ES-I3 (cell line): ENCODE measurements around the gene ANKRD52.
A peak's percentile ranks its signal among the peaks of the same experiment; 100 is the strongest.

ENCODE experiments used
- H3K36me3 ChIP-seq: 2 replicates; pipeline ENCODE4 v1.6.1; 2013; ENCODE audit warnings: mild to moderate bottlenecking, low read length, control low read depth, moderate library complexity; ENCODE audit not compliant: insufficient read depth
- H3K4me1 ChIP-seq: 2 replicates; pipeline ENCODE4 v1.6.1; 2013; ENCODE audit warnings: mild to moderate bottlenecking, control low read depth, low read length; ENCODE audit not compliant: insufficient read depth
- H3K9ac ChIP-seq: 2 replicates; pipeline ENCODE4 v1.6.1; 2013; ENCODE audit warnings: low read depth, mild to moderate bottlenecking, low read length, moderate library complexity
- H3K9me3 ChIP-seq: 2 replicates; pipeline ENCODE4 v1.6.1; 2013; ENCODE audit warnings: mild to moderate bottlenecking, low read length, moderate library complexity; ENCODE audit not compliant: control insufficient read depth, insufficient read depth

The ANKRD52 gene

GRCh38 chr12:56221757-56222530 is 36.2 kb downstream of the ANKRD52 start, which contains the start of gene RNF41:
TSS of gene RNF41 (minus strand) at chr12:56221922. CDS start at chr12:56214047, 7,875 bp downstream.
- Histone ChIP-seq H3K9ac (peak within 1 kb of the TSS; percentile 77), H3K9me3 (no peaks in the 10 kb centered on the region), H3K36me3 (no peaks in the 10 kb centered on the region), H3K4me1 (peaks cover 3% of the 10 kb centered on the region; the same call in 1 of the 2 replicates)

DNA sequence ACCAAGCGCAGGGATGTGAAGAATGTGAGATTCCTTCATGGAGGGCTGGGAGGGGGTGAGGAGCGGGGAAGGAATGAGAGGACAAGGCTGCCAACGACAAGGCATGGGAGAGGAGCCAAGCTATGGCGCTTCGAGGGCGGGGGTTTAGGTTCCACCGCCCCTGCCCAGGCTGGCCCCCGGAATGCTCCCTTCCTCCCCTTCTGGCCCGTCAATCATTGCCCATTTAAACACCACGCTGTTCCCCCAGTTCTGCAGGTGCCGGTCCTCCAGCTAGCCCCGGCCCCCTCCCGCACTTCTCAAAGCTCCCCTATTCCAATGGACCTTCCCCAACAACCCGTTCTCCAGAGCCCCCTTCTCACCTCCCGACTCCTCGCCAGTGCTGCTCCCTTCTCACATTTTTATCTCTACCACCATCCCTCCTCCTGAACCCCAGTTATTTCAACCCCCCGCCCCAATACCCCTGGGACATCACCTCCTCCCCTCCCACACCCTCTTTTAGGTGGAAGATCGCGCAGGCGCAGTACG is 36.9 kb downstream of the ANKRD52 start:
- no peaks in the 10 kb centered on the region for H3K9me3 ChIP-seq
- H3K4me1 ChIP-seq, result peaks cover 3% of the 10 kb centered on the region; the same call in 1 of the 2 replicates
- 0 out of 2 replicates have a peak, but pooled peaks cover 3% of the 10 kb centered on the region for H3K36me3 ChIP-seq
- H3K9ac ChIP-seq, result peak overlapping the region; percentile 77

DNA sequence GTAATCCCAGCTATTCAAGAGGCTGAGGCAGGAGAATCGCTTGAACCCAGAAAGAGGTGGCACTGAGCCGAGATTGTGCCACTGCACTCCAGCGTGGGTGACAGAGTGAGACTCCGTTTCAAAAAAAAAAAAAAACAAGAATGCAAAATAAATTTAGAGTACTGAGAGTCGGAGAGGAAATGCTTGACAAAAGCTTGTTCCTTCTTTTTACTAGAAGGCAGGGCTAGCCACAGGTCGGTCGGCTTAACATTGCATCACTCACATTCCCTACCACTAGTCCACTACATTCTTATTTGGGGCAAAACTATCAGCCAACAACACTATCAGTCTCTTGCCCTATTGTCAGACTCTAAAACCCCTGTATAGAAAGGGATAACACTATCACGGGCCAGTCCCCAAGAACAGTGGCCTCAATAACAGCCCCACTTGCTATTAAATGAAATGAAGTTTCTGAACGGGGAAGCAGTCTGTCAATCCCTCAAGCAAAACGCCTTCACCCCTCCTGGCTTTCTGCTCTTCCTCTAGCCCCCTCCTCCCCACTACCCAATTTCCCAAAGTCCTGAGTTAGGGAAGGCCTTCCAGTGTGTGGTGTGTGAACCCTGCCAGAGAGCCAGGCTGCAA is 37.5 kb downstream of the ANKRD52 start:
- H3K9ac ChIP-seq, result peak overlapping the region; percentile 77
- no peaks in the 10 kb centered on the region for H3K9me3 ChIP-seq
- H3K36me3 ChIP-seq, result 0 out of 2 replicates have a peak, but pooled peaks cover 4% of the 10 kb centered on the region

GRCh38 chr12:56219840-56220239 is 38.3 kb downstream of the ANKRD52 start:
- peaks cover 2% of the 10 kb centered on the region; the same call in 1 of the 2 replicates for H3K4me1 ChIP-seq
- no peaks in the 10 kb centered on the region for H3K9me3 ChIP-seq
- no peak overlapping the region for H3K9ac ChIP-seq
- H3K36me3 ChIP-seq, result peaks cover 7% of the 10 kb centered on the region; the same call in 1 of the 2 replicates

More for the DNA sequence above, 37.5 kb downstream of the ANKRD52 start:
- H3K4me1 ChIP-seq, result peaks cover 3% of the 10 kb centered on the region; the same call in 1 of the 2 replicates

DNA sequence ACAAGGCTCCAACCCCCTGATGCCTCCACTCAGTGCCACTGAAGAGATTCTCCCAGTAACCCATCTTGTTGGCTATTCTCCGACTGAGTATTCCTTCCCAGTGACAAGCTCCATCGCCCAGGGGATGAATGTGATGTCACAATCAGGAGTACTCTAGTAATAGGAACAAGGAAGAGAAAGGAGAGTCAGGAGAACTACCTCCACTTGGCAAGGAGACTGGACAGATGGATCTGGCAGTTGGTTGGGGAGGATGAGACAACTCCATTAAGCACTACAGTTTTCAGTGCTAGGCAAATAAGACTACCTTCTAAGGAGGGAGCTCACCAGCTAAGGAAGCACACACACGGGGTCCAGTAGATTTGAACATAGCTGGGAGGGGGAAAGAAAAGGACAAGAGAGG is 41.7 kb downstream of the ANKRD52 start:
- Histone ChIP-seq H3K9ac (no peak overlapping the region), H3K9me3 (no peaks in the 10 kb centered on the region)

DNA sequence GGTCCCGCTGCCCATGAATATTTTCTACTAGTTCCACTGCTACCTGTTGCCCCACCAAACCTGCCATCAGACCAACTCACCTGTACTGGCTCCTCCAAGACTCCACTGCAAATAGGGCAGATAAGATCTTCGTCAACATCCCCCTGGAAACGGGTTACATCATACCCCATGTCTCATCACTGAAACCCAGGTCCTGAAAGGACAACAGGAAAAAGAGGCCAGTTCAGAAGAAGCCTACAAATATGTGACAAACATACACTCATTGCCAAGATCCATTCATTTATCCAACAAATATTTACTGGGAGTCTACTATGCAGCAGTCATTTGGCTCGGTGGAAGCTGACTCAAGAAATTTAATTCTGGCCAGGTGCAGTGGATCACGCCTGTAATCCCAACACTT is 44.3 kb downstream of the ANKRD52 start:
- no peak overlapping the region for H3K9ac ChIP-seq

More for the DNA sequence above, 41.7 kb downstream of the ANKRD52 start:
- no peaks in the 10 kb centered on the region for H3K4me1 ChIP-seq
- peaks cover 27% of the 10 kb centered on the region for H3K36me3 ChIP-seq

DNA sequence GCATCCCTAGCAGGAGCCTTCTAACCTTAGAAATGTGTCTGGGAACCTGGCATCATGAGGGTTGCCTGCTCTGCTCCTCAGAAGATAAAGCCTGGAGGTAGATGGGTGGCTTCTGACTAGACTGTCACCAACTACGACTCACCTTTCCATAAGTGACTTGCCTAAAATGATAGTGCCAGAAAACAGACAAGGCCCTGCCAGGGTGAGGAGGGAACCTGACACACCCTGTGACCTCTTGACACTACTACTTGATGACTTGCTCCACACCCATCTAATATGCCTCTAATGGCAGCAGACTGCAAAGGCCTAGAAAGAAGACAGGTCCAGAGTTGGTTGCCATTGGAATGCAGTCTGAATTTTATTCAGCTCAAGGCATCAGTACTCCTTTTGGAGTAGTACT is 45.8 kb downstream of the ANKRD52 start:
- no peak overlapping the region for H3K9ac ChIP-seq
- no peaks in the 10 kb centered on the region for H3K9me3 ChIP-seq
- H3K36me3 ChIP-seq, result peaks cover 37% of the 10 kb centered on the region
- H3K4me1 ChIP-seq, result no peaks in the 10 kb centered on the region

More for the DNA sequence above, 44.3 kb downstream of the ANKRD52 start:
- H3K36me3 ChIP-seq, result peaks cover 37% of the 10 kb centered on the region
- no peaks in the 10 kb centered on the region for H3K4me1 ChIP-seq
- H3K9me3 ChIP-seq, result no peaks in the 10 kb centered on the region

DNA sequence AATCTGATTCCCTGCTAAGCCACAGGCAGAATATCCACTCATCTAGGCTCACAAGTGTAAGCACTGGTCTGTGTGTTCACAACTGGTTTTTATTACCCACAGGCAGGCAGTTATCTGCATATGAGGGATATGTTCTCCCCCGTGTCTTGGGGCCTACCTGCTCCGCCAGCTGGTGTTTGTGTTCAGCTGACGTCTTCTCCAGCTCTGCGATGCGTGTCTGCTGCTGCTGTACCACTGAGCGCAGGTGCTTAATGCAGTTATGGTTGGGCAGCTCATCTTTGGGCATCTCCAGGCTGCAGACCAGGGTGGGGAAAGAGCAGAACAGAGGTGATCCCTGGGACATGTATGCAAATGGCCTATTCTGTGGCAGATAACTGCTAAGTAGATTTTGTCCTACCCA is 50.2 kb downstream of the ANKRD52 start:
- peaks cover 28% of the 10 kb centered on the region; the same call in 1 of the 2 replicates for H3K36me3 ChIP-seq
- no peaks in the 10 kb centered on the region for H3K9me3 ChIP-seq
- H3K9ac ChIP-seq, result no peak overlapping the region
- H3K4me1 ChIP-seq, result no peaks in the 10 kb centered on the region

- peaks cover 17% of the 10 kb centered on the region; the same call in 1 of the 2 replicates for H3K36me3 ChIP-seq
- no peak overlapping the region for H3K9ac ChIP-seq
Measured at GRCh38 chr12:56206452-56207166, 51.6 kb downstream of the ANKRD52 start.

DNA sequence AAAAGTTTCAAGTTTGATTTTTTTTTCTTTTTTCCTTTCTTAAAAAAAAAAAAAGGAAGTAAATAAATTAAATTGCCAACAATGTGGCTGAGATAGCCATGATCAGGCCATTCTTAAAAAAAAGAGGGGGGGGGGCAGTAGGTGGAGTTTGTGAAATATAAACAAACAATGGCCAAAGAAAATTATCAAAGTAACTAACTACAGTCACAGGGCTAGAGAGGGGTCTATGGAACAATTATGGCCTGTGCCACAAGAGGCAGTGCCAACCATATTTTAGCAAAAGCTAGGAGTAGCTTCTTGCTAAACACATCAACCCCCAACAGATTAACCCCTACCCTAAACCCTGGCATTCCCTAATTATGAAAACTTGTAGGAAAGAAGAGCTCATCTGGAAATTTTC is 52.7 kb downstream of the ANKRD52 start:
- Histone ChIP-seq H3K36me3 (peaks cover 15% of the 10 kb centered on the region; the same call in 1 of the 2 replicates), H3K9ac (no peak overlapping the region), H3K4me1 (no peaks in the 10 kb centered on the region), H3K9me3 (no peaks in the 10 kb centered on the region)

More at GRCh38 chr12:56206452-56207166, 51.6 kb downstream of the ANKRD52 start:
- H3K4me1 ChIP-seq, result no peaks in the 10 kb centered on the region
- H3K9me3 ChIP-seq, result no peaks in the 10 kb centered on the region

GRCh38 chr12:56204275-56204674 is 53.9 kb downstream of the ANKRD52 start:
- Histone ChIP-seq H3K9ac (no peak overlapping the region), H3K36me3 (peaks cover 8% of the 10 kb centered on the region; the same call in 1 of the 2 replicates), H3K9me3 (no peaks in the 10 kb centered on the region), H3K4me1 (no peaks in the 10 kb centered on the region)

GRCh38 chr12:56202838-56203237 is 55.3 kb downstream of the ANKRD52 start:
- Histone ChIP-seq H3K4me1 (peaks cover 9% of the 10 kb centered on the region; the same call in 1 of the 2 replicates), H3K9me3 (no peaks in the 10 kb centered on the region), H3K36me3 (peaks cover 8% of the 10 kb centered on the region; the same call in 1 of the 2 replicates), H3K9ac (no peak overlapping the region)

DNA sequence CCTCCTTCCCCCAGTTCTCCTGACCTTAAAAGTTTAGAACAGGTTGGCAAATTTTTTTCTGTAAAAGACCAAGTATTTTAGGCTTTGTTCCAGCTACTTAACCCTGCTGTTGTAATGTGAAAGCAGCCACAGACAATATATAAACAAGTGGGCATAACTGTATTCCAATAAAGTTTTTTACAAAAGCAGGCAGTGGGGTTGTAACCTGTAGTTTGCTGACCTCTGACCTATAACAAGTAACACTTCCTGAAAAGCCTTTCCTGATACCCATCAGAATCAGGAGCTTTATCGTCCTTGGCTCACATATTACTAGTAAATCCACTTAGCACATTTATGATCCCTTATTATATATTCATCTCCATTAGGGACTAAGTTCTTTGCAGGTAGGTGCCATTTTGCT is 55.8 kb downstream of the ANKRD52 start:
- no peaks in the 10 kb centered on the region for H3K9me3 ChIP-seq
- H3K9ac ChIP-seq, result no peak overlapping the region
- H3K36me3 ChIP-seq, result peaks cover 8% of the 10 kb centered on the region; the same call in 1 of the 2 replicates
- peaks cover 9% of the 10 kb centered on the region; the same call in 1 of the 2 replicates for H3K4me1 ChIP-seq

GRCh38 chr12:56198836-56199235 is 59.3 kb downstream of the ANKRD52 start:
- Histone ChIP-seq H3K9me3 (no peaks in the 10 kb centered on the region), H3K9ac (no peak overlapping the region)

More at GRCh38 chr12:56198836-56199235, 59.3 kb downstream of the ANKRD52 start:
- H3K36me3 ChIP-seq, result no peaks in the 10 kb centered on the region
- H3K4me1 ChIP-seq, result peaks cover 9% of the 10 kb centered on the region; the same call in 1 of the 2 replicates
